Peyer's patch (tissue), 4 donors: ENCODE data around the gene MED14. TPM values are rescaled to one million over a fixed set of nuclear protein-coding genes. Genes with fewer than 3 reads are reported as not detected.

Experiments used
- DNase-seq, 3 donors: peaks; one replicate each; pipeline ENCODE4 v3.0.0-alpha.2; 2017 to 2019
- H3K27ac ChIP-seq, 4 donors: fragments of 200-600 bp; sonication (generic); one replicate each; pipeline ENCODE4 v1.5.1; 2016 to 2019
- H3K27me3 ChIP-seq, 2 donors: fragments of 200-600 bp; sonication (generic); one replicate each; pipeline ENCODE4 v1.5.1; 2019
- H3K36me3 ChIP-seq, 3 donors: fragments of 200-600 bp; sonication (generic); one replicate each; pipeline ENCODE4 v1.5.1; 2016 to 2019
- H3K4me1 ChIP-seq, 4 donors: fragments of 200-600 bp; sonication (generic); one replicate each; pipeline ENCODE4 v1.5.1; 2016 to 2019
- H3K4me3 ChIP-seq, 4 donors: fragments of 200-600 bp; sonication (generic); 1 replicate in 3 of 4; 2 replicates in 1 of 4; pipeline ENCODE4 v1.5.1; 2016 to 2019; ENCODE audit warnings: mild to moderate bottlenecking in 1 of 4
- H3K9me3 ChIP-seq, 4 donors: fragments of 200-600 bp; sonication (generic); one replicate each; pipeline ENCODE4 v1.5.1; 2016 to 2019; ENCODE audit warnings: mild to moderate bottlenecking in 1 of 4
- CTCF ChIP-seq, 6 experiments: fragments of 450-650 bp in 4 of 6; fragments of 200-600 bp in 2 of 6; sonication (generic) in 1 of 6; IDR thresholded peaks; one replicate each; pipeline ENCODE4 v1.5.1; 2017 to 2019; ENCODE audit warnings: antibody characterized with exemption in 6 of 6, mild to moderate bottlenecking in 3 of 6, moderate library complexity in 1 of 6
- POLR2A ChIP-seq, 2 donors: fragments of 450-650 bp; IDR thresholded peaks; one replicate each; pipeline ENCODE4 v1.5.1; 2017; ENCODE audit warnings: antibody characterized with exemption in 2 of 2, mild to moderate bottlenecking in 2 of 2, moderate library complexity in 2 of 2
- total RNA-seq, 4 donors: library from RNA; depleted of rRNA; stranded (reverse); fragments of >200 nt; gene quantifications; one replicate each; pipeline ENCODE4 v1.1.0, GENCODE V29; 2016

Gene MED14
- total RNA-seq, 4 donors from 2014 or later, result 33.8 to 98.1 (median 83.2) TPM

- no peak for TF ChIP-seq POLR2A (IDR thresholded peaks at IDR 0.05)
- TF ChIP-seq CTCF (IDR thresholded peaks at IDR 0.05), result no peak
- H3K27me3 ChIP-seq, result no peaks in the 10 kb centered on the region
- H3K36me3 ChIP-seq, result no peaks in the 10 kb centered on the region
- H3K27ac ChIP-seq, result no peak overlapping the region
- H3K4me1 ChIP-seq, result no peaks in the 10 kb centered on the region
- H3K4me3 ChIP-seq, result no peak overlapping the region
- H3K9me3 ChIP-seq, result no peaks in the 10 kb centered on the region
- no peak for DNase-seq
Measured at GRCh38 chrX:40759374-40759773, 24.0 kb upstream of the MED14 start.

GRCh38 chrX:40757058-40757457 lies 21.7 kb upstream of the MED14 start:
- Histone ChIP-seq H3K4me1 (no peaks in the 10 kb centered on the region), H3K4me3 (no peak overlapping the region), H3K9me3 (no peaks in the 10 kb centered on the region), H3K27me3 (no peaks in the 10 kb centered on the region), H3K27ac (no peak overlapping the region), H3K36me3 (no peaks in the 10 kb centered on the region)
- TF ChIP-seq POLR2A (IDR thresholded peaks at IDR 0.05) (no peak), CTCF (IDR thresholded peaks at IDR 0.05) (no peak)
- DNase-seq, result no peak

- no peak overlapping the region for H3K4me3 ChIP-seq
- H3K4me1 ChIP-seq, result no peaks in the 10 kb centered on the region
- no peaks in the 10 kb centered on the region for H3K9me3 ChIP-seq
- no peak for DNase-seq
- no peak overlapping the region for H3K27ac ChIP-seq
- no peaks in the 10 kb centered on the region for H3K27me3 ChIP-seq
- no peaks in the 10 kb centered on the region for H3K36me3 ChIP-seq
- TF ChIP-seq POLR2A (IDR thresholded peaks at IDR 0.05), result no peak
- TF ChIP-seq CTCF (IDR thresholded peaks at IDR 0.05), result no peak
Measured at GRCh38 chrX:40755291-40756249, 20.2 kb upstream of the MED14 start.

- DNase-seq, result peak in 1 of 3 donors; percentile 47
- H3K4me1 ChIP-seq, result no peaks in the 10 kb centered on the region
- H3K27ac ChIP-seq, result peak overlapping the region in 1 of 4 donors; percentile 47
Measured at GRCh38 chrX:40749681-40750494, 14.5 kb upstream of the MED14 start.

GRCh38 chrX:40748977-40749376 lies 13.6 kb upstream of the MED14 start:
- Histone ChIP-seq H3K27ac (peak overlapping the region in 1 of 4 donors; percentile 47), H3K36me3 (no peaks in the 10 kb centered on the region), H3K4me3 (no peak overlapping the region), H3K4me1 (no peaks in the 10 kb centered on the region), H3K9me3 (no peaks in the 10 kb centered on the region), H3K27me3 (no peaks in the 10 kb centered on the region)
- DNase-seq, result no peak
- TF ChIP-seq CTCF (IDR thresholded peaks at IDR 0.05) (no peak), POLR2A (IDR thresholded peaks at IDR 0.05) (no peak)

More at GRCh38 chrX:40749681-40750494, 14.5 kb upstream of the MED14 start:
- TF ChIP-seq CTCF (IDR thresholded peaks at IDR 0.05), result no peak
- H3K36me3 ChIP-seq, result no peaks in the 10 kb centered on the region
- no peak overlapping the region for H3K4me3 ChIP-seq
- H3K27me3 ChIP-seq, result no peaks in the 10 kb centered on the region
- no peaks in the 10 kb centered on the region for H3K9me3 ChIP-seq
